H1 (cell line): ENCODE measurements around the gene PA2G4. TPM values are rescaled to one million over a fixed set of nuclear protein-coding genes. Genes with fewer than 3 reads are reported as not detected.

Source experiments
- CTCF ChIA-PET: fragments of 300-600 bp; sonication (Branson Sonifier 250); formaldehyde crosslinking; loops from one replicate; lab custom pipeline; 2021; ENCODE audit not compliant: partially characterized antibody; lab: Charles Lee
- POLR2A ChIA-PET: fragments of 300-600 bp; sonication (Branson Sonifier 250); formaldehyde crosslinking; loops from one replicate; lab custom pipeline; 2021; ENCODE audit warnings: inconsistent platforms; ENCODE audit not compliant: partially characterized antibody; lab: Charles Lee
- DNase-seq, 2 experiments: peaks; one replicate each; pipeline versions ENCODE4 v3.0.0 to v3.0.0-alpha.2; 2010 to 2022; ENCODE audit warnings: low spot score in 2 of 2, low read depth in 1 of 2, mixed read lengths in 1 of 2
- FAIRE-seq: peaks from 2 replicates; lab custom pipeline; 2011; peaks lifted over from hg19 to GRCh38; lab: Jason Lieb, UNC
- H2AFZ ChIP-seq: 2 replicates; pipeline ENCODE4 v1.8.1; 2012; ENCODE audit warnings: low read length, inconsistent platforms
- H2AK5ac ChIP-seq: 2 replicates; pipeline ENCODE4 v1.6.1; 2013; ENCODE audit warnings: low read depth, low read length
- H2BK120ac ChIP-seq: replicated peaks from 2 replicates; pipeline ENCODE3; 2013; ENCODE audit warnings: low read depth, low read length, inconsistent platforms
- H2BK12ac ChIP-seq: 2 replicates; pipeline ENCODE4 v1.6.1; 2013; ENCODE audit warnings: low read depth, low read length
- H2BK15ac ChIP-seq: 2 replicates; pipeline ENCODE4 v1.6.1; 2013; ENCODE audit warnings: low read length
- H2BK20ac ChIP-seq: 2 replicates; pipeline ENCODE4 v1.6.1; 2013; ENCODE audit warnings: low read length
- H2BK5ac ChIP-seq: 2 replicates; pipeline ENCODE4 v1.6.1; 2013; ENCODE audit warnings: low read depth, low read length
- H3K14ac ChIP-seq: 2 replicates; pipeline ENCODE4 v1.6.1; 2013; ENCODE audit warnings: inconsistent platforms; ENCODE audit not compliant: insufficient read length
- H3K18ac ChIP-seq: 2 replicates; pipeline ENCODE4 v1.6.1; 2013; ENCODE audit warnings: low read length; ENCODE audit errors: extremely low read depth
- H3K23ac ChIP-seq: 2 replicates; pipeline ENCODE4 v1.6.1; 2013; ENCODE audit warnings: inconsistent platforms; ENCODE audit not compliant: insufficient read length
- H3K23me2 ChIP-seq: 2 replicates; pipeline ENCODE4 v1.6.1; 2013; ENCODE audit warnings: low read depth, low read length
- H3K27ac ChIP-seq: 2 replicates; pipeline ENCODE4 v1.6.1; 2011; ENCODE audit warnings: low read depth, low read length, inconsistent platforms
- H3K27me3 ChIP-seq, 4 experiments: replicated peaks in 1 of 4; 1 replicate in 1 of 4; 2 replicates in 3 of 4; pipeline versions ENCODE4 v1.6.1 to v1.8.1; 2011 to 2013; ENCODE audit warnings: low read length in 3 of 4, mild to moderate bottlenecking in 3 of 4, inconsistent platforms in 2 of 4, mixed read lengths in 2 of 4, moderate library complexity in 1 of 4; ENCODE audit not compliant: control insufficient read depth in 3 of 4, insufficient read depth in 3 of 4; ENCODE audit errors: extremely low read depth in 1 of 4
- H3K36me3 ChIP-seq, 4 experiments: 2 replicates each; pipeline versions ENCODE4 v1.6.1 to v1.8.1; 2011 to 2013; ENCODE audit warnings: mild to moderate bottlenecking in 4 of 4, low read length in 3 of 4, moderate library complexity in 2 of 4, control low read depth in 1 of 4, inconsistent platforms in 1 of 4; ENCODE audit not compliant: insufficient read depth in 4 of 4, control insufficient read depth in 2 of 4
- H3K4ac ChIP-seq: replicated peaks from 2 replicates; pipeline ENCODE3; 2013; ENCODE audit warnings: low read length, low read depth, mixed read lengths, inconsistent platforms; ENCODE audit not compliant: insufficient read length
- H3K4me1 ChIP-seq, 4 experiments: replicated peaks in 1 of 4; 1 replicate in 1 of 4; 2 replicates in 3 of 4; pipeline versions ENCODE4 v1.6.1 to v1.8.1; 2011 to 2013; ENCODE audit warnings: low read length in 3 of 4, inconsistent platforms in 2 of 4, mixed read lengths in 1 of 4; ENCODE audit not compliant: insufficient read depth in 4 of 4, control insufficient read depth in 3 of 4
- H3K4me2 ChIP-seq, 2 experiments: 2 replicates each; pipeline versions ENCODE4 v1.6.1 to v1.8.1; 2011 to 2013; ENCODE audit warnings: low read depth in 2 of 2, low read length in 2 of 2, control low read depth in 1 of 2, inconsistent platforms in 1 of 2, mild to moderate bottlenecking in 1 of 2; ENCODE audit not compliant: insufficient read depth in 1 of 2
- H3K4me3 ChIP-seq, 4 experiments: fragments of 200-600, 300-600 bp in 1 of 4; sonication (generic), shearing (Covaris generic), sonication (Bioruptor Twin) in 1 of 4; 2 replicates each; pipeline versions ENCODE4 v1.5.1 to v1.8.1; 2011 to 2016; ENCODE audit warnings: low read length in 4 of 4, low read depth in 3 of 4, control low read depth in 2 of 4, inconsistent platforms in 2 of 4, mild to moderate bottlenecking in 2 of 4, mixed read lengths in 1 of 4, moderate library complexity in 1 of 4; ENCODE audit not compliant: insufficient read depth in 2 of 4; ENCODE audit errors: extremely low read depth in 1 of 4
- H3K56ac ChIP-seq: replicated peaks from 2 replicates; pipeline ENCODE3; 2013; ENCODE audit warnings: low read depth, mild to moderate bottlenecking, mixed read lengths, low read length, inconsistent platforms; ENCODE audit not compliant: insufficient read length
- H3K79me1 ChIP-seq: 2 replicates; pipeline ENCODE4 v1.6.1; 2013; ENCODE audit warnings: low read depth, low read length, control low read depth
- H3K79me2 ChIP-seq, 2 experiments: 2 replicates each; pipeline versions ENCODE4 v1.6.1 to v1.8.1; 2012 to 2013; ENCODE audit warnings: low read length in 2 of 2, mild to moderate bottlenecking in 2 of 2, inconsistent platforms in 1 of 2; ENCODE audit not compliant: insufficient read depth in 2 of 2, control insufficient read depth in 1 of 2
- H3K9ac ChIP-seq, 4 experiments: replicated peaks in 1 of 4; 1 replicate in 1 of 4; 2 replicates in 3 of 4; pipeline versions ENCODE4 v1.6.1 to v1.8.1; 2011 to 2013; ENCODE audit warnings: low read depth in 3 of 4, low read length in 3 of 4, control low read depth in 2 of 4, mild to moderate bottlenecking in 2 of 4, moderate library complexity in 2 of 4, inconsistent platforms in 1 of 4; ENCODE audit errors: extremely low read depth in 1 of 4
- H3K9me3 ChIP-seq, 2 experiments: 2 replicates each; pipeline versions ENCODE4 v1.6.1 to v1.8.1; 2012 to 2013; ENCODE audit warnings: mild to moderate bottlenecking in 2 of 2, moderate library complexity in 2 of 2, control low read depth in 1 of 2, inconsistent platforms in 1 of 2, low read depth in 1 of 2, low read length in 1 of 2, mixed read lengths in 1 of 2; ENCODE audit not compliant: insufficient read depth in 2 of 2
- H4K20me1 ChIP-seq, 2 experiments: replicated peaks in 1 of 2; 2 replicates each; pipeline versions ENCODE3 to v1.8.1; 2011 to 2013; ENCODE audit warnings: inconsistent platforms in 2 of 2, low read length in 2 of 2, mild to moderate bottlenecking in 1 of 2; ENCODE audit not compliant: insufficient read depth in 2 of 2, control insufficient read depth in 1 of 2
- H4K5ac ChIP-seq: 2 replicates; pipeline ENCODE4 v1.6.1; 2013; ENCODE audit warnings: low read length, low read depth, mixed read lengths, inconsistent platforms; ENCODE audit not compliant: insufficient read length
- H4K8ac ChIP-seq: 2 replicates; pipeline ENCODE4 v1.8.0; 2013; ENCODE audit warnings: mild to moderate bottlenecking, moderate library complexity, low read length, inconsistent platforms; ENCODE audit not compliant: insufficient read depth; ENCODE audit errors: extremely low read depth
- H4K91ac ChIP-seq: replicated peaks from 2 replicates; pipeline ENCODE3; 2013; ENCODE audit warnings: low read length, mixed read lengths, inconsistent platforms; ENCODE audit not compliant: insufficient read length
- ASH2L ChIP-seq: fragments of 200-600, 300-600 bp; sonication (generic); IDR thresholded peaks from one replicate; pipeline ENCODE4 v1.7.1; 2017; ENCODE audit warnings: low read length
- CTBP2 ChIP-seq: IDR thresholded peaks from 2 replicates; pipeline ENCODE4 v1.7.0; 2011; ENCODE audit warnings: borderline replicate concordance, mild to moderate bottlenecking, moderate library complexity, mixed read lengths, low read length; ENCODE audit not compliant: insufficient read depth, insufficient read length
- GTF2F1 ChIP-seq: IDR thresholded peaks from 2 replicates; pipeline ENCODE4 v1.6.1; 2012; ENCODE audit warnings: low read depth, low read length, improper control_type of control experiment, borderline replicate concordance
- SIN3A ChIP-seq, 2 experiments: IDR thresholded peaks in 1 of 2; conservative IDR thresholded peaks in 1 of 2; 2 replicates each; pipeline ENCODE4 v1.6.1; 2011 to 2012; ENCODE audit warnings: low read length in 2 of 2, improper control_type of control experiment in 1 of 2, low read depth in 1 of 2, mild to moderate bottlenecking in 1 of 2
- TAF1 ChIP-seq: IDR thresholded peaks from 2 replicates; pipeline ENCODE4 v1.6.1; 2011; ENCODE audit warnings: mild to moderate bottlenecking, low read depth, low read length
- WGBS, 2 experiments: shearing (Covaris generic) in 1 of 2; methylation state at CpG; one replicate each; pipeline versions ENCODE4 v1.1.6 to v1.1.7; 2013 to 2015; ENCODE audit warnings: low lambda C conversion rate in 2 of 2, mixed read lengths in 2 of 2, inconsistent platforms in 1 of 2, low coverage in 1 of 2, missing lambda C conversion rate in 1 of 2; ENCODE audit not compliant: insufficient replicate concordance in 2 of 2, insufficient coverage in 1 of 2, insufficient read length in 1 of 2; ENCODE audit errors: extremely low coverage in 1 of 2, missing lambda C conversion rate in 1 of 2; 5-methylcytosine and 5-hydroxymethylcytosine counted together
- polyA plus RNA-seq, 7 experiments: library from polyadenylated mRNA; depleted of rRNA in 3 of 7; stranded (reverse) in 5 of 7; unstranded in 2 of 7; fragments of >200 nt in 5 of 7; fragments of 200-250 nt in 2 of 7; gene quantifications; 1 replicate in 5 of 7; 2 replicates in 1 of 7; 4 replicates in 1 of 7; pipeline versions ENCODE4 v1.2.1 to v1.2.3, GENCODE V29; 2011 to 2013; ENCODE audit warnings: missing spikeins in 2 of 7, mixed read lengths in 2 of 7
- total RNA-seq: library from RNA; stranded (reverse); fragmentation: NEBNext Ultra II Directional; extraction: Animal tissue kit (Norgen Biotek cat#: 25700); gene quantifications from 2 replicates; pipeline ENCODE4 v1.2.1, GENCODE V29; 2021

The PA2G4 gene
- total and polyA plus RNA-seq, 2 of the 8 experiments (the other 6 are each of a cell fraction or from before 2014, with no cell fraction given), result 159 to 242 TPM

- Histone ChIP-seq H3K79me2 (peaks cover 0 to 10% of the 10 kb centered on the region in 2 experiments; a peak in 1 of 4 replicates), H2BK20ac (no peak overlapping the region), H2BK15ac (no peak overlapping the region), H2BK120ac (no peak overlapping the region), H3K23ac (no peak overlapping the region), H3K4me2 (peak overlapping the region; percentile 70 to 98), H2AFZ (no peak overlapping the region), H3K36me3 (peaks cover 11 to 22% (median 18%) of the 10 kb centered on the region in 4 experiments), H2BK12ac (no peak overlapping the region), H3K9ac (peak overlapping the region in 3 of 4 experiments; percentile 42 to 79 (median 64); a peak in 5 of 7 replicates), H2AK5ac (no peak overlapping the region), H3K4me1 (peaks cover 0 to 13% (median 5%) of the 10 kb centered on the region in 4 experiments; a peak in 5 of 7 replicates), H4K5ac (no peak overlapping the region), H4K20me1 (peaks cover 0 to 2% of the 10 kb centered on the region in 2 experiments), H4K8ac (no peak overlapping the region), H2BK5ac (no peak overlapping the region), H3K4ac (no peak overlapping the region), H3K9me3 (no peaks in the 10 kb centered on the region; a peak in 1 of 4 replicates), H3K14ac (no peak overlapping the region), H4K91ac (no peak overlapping the region), H3K27me3 (no peaks in the 10 kb centered on the region), H3K4me3 (peak overlapping the region; percentile 26 to 59 (median 34)), H3K79me1 (no peaks in the 10 kb centered on the region), H3K27ac (peak overlapping the region; percentile 70), H3K23me2 (peaks cover 12% of the 10 kb centered on the region), H3K56ac (no peak overlapping the region), H3K18ac (no peak overlapping the region)
- FAIRE-seq (no peak), DNase-seq (no peak)
- TF ChIP-seq TAF1, result peak; percentile 60; the same call in 1 of the 2 replicates
- TF ChIP-seq GTF2F1, result no peak
- no peak for TF ChIP-seq CTBP2
- TF ChIP-seq SIN3A (conservative IDR thresholded peaks at IDR 0.05 in 1 of 2, IDR thresholded peaks at IDR 0.05 in 1 of 2; ENCODE audit: low read depth in 1 of 2, low read length in 2 of 2), result 0 out of 4 replicates have a peak, but pooled peaks of 1 of the 2 experiments have one; percentile 51
- peak; percentile 29 for TF ChIP-seq ASH2L
- ChIA-PET CTCF (interaction anchor here (0.6 to 5.4 kb wide), 14 partner anchors 8 to 133 kb away, joined by 3 to 46 read pairs (median 6); partner anchors contain the start of genes RNF41, SMARCC2 and ZC3H10), POLR2A (interaction anchor here (0.6 to 5.3 kb wide), 15 partner anchors 9 to 139 kb away, joined by 3 to 161 read pairs (median 5); partner anchors contain the start of genes COQ10A, ERBB3, MYL6B and PA2G4)
- 7% methylated on average over 8 of the region's 8 CpGs; no CpG with 5 or more reads in 1 of the 2 experiments for WGBS, 2 experiments
Measured at GRCh38 chr12:56127485-56127887, 23.1 kb downstream of the PA2G4 start.
